Activated B cell treated with CpG ODN at 0.5 μM for 24 hours (primary cell): ENCODE measurements around the gene SARS2. TPM values are rescaled to one million over a fixed set of nuclear protein-coding genes. Genes with fewer than 3 reads are reported as not detected.

Experiments used
- ATAC-seq: fragments of 200-7000 bp; cut with Tn5 transposase; one replicate; pipeline ENCODE4 v1.10.0; 2021; ENCODE audit warnings: low read depth, mild to moderate bottlenecking, moderate library complexity
- CTCF ChIA-PET: fragments of 350-600 bp; sonication (Branson Sonifier 250); formaldehyde crosslinking; loops from one replicate; lab custom pipeline; 2021; ENCODE audit warnings: antibody characterized with exemption; lab: Charles Lee
- POLR2A ChIA-PET: fragments of 350-600 bp; sonication (Branson Sonifier 250); formaldehyde crosslinking; loops from one replicate; lab custom pipeline; 2021; ENCODE audit warnings: antibody characterized with exemption; lab: Charles Lee
- DNase-seq: peaks from one replicate; pipeline ENCODE4 v3.0.0; 2022
- H3K27ac Mint-ChIP-seq: one replicate; pipeline ENCODE4 v1.8.0; 2020; ENCODE audit warnings: mixed read lengths
- H3K27me3 Mint-ChIP-seq: one replicate; pipeline ENCODE4 v1.8.0; 2021; ENCODE audit warnings: mixed read lengths
- H3K36me3 Mint-ChIP-seq: one replicate; pipeline ENCODE4 v1.8.0; 2021; ENCODE audit warnings: low read depth, mixed read lengths
- H3K4me1 Mint-ChIP-seq: one replicate; pipeline ENCODE4 v1.8.0; 2021; ENCODE audit warnings: mixed read lengths
- H3K4me3 Mint-ChIP-seq: one replicate; pipeline ENCODE4 v1.8.0; 2020; ENCODE audit warnings: mild to moderate bottlenecking, mixed read lengths
- H3K9me3 Mint-ChIP-seq: one replicate; pipeline ENCODE4 v1.8.0; 2020; ENCODE audit warnings: mixed read lengths
- CTCF ChIP-seq: fragments of 200-600 bp; IDR thresholded peaks from one replicate; pipeline ENCODE4 v1.8.0; 2022; ENCODE audit warnings: antibody characterized with exemption, mild to moderate bottlenecking
- intact Hi-C: fragments of 100-400 bp; cut with micrococcal nuclease; formaldehyde crosslinking; loops from one replicate; pipeline ENCODE4 v1.15.1; 2024
- total RNA-seq: library from RNA; stranded (reverse); gene quantifications from 2 replicates; pipeline ENCODE4 v1.2.3, GENCODE V29; 2022

SARS2 gene
- total RNA-seq, 1 donor from 2014 or later, result 50.9 TPM

- Mint-ChIP-seq H3K9me3 (peaks cover 5% of the 10 kb centered on the region), H3K36me3 (no peaks in the 10 kb centered on the region), H3K4me1 (peaks cover 11% of the 10 kb centered on the region), H3K4me3 (no peak overlapping the region), H3K27me3 (peaks cover 41% of the 10 kb centered on the region), H3K27ac (no peak overlapping the region)
- intact Hi-C loops, result no loop called here
- ChIA-PET CTCF (interaction anchor here (1.0 kb wide), 1 partner anchor 20 kb away, joined by 5 read pairs; no protein-coding TSS in a partner anchor), POLR2A (no interaction called here)
- ATAC-seq (no peak), DNase-seq (no peak)
- TF ChIP-seq CTCF, result no peak
Measured at GRCh38 chr19:38975861-38976271, 45.3 kb upstream of the SARS2 start.

GRCh38 chr19:38975214-38975860, 44.8 kb upstream of the SARS2 start, which contains the start of gene FBXO17:
Gene FBXO17, minus strand, starts transcription at chr19:38975742. Its CDS starts 25,423 bp downstream, at chr19:38950319.
- H3K9me3 Mint-ChIP-seq, result peaks cover under 1% of the 10 kb centered on the region
- ATAC-seq, result no peak
- TF ChIP-seq CTCF, result no peak
- H3K27me3 Mint-ChIP-seq, result peaks cover 38% of the 10 kb centered on the region
- CTCF ChIA-PET, result interaction anchor here (0.6 to 1.0 kb wide), 2 partner anchors 19 to 88 kb away, joined by 3 to 5 read pairs; no protein-coding TSS in a partner anchor
- POLR2A ChIA-PET, result no interaction called here
- DNase-seq, result no peak
- H3K4me3 Mint-ChIP-seq, result no peak within 1 kb of the TSS
- no peak within 1 kb of the TSS for H3K27ac Mint-ChIP-seq
- intact Hi-C loops, result no loop called here
- no peaks in the 10 kb centered on the region for H3K36me3 Mint-ChIP-seq
- H3K4me1 Mint-ChIP-seq, result peaks cover 11% of the 10 kb centered on the region

- no peaks in the 10 kb centered on the region for H3K9me3 Mint-ChIP-seq
- POLR2A ChIA-PET, result no interaction called here
- peaks cover 37% of the 10 kb centered on the region for H3K27me3 Mint-ChIP-seq
- no peak for TF ChIP-seq CTCF
- H3K36me3 Mint-ChIP-seq, result no peaks in the 10 kb centered on the region
- peaks cover 11% of the 10 kb centered on the region for H3K4me1 Mint-ChIP-seq
- ATAC-seq (no peak), DNase-seq (no peak)
- no peak overlapping the region for H3K27ac Mint-ChIP-seq
- intact Hi-C loops, result no loop called here
- H3K4me3 Mint-ChIP-seq, result no peak overlapping the region
- CTCF ChIA-PET, result interaction anchor here (0.6 kb wide), 1 partner anchor 88 kb away, joined by 3 read pairs; no protein-coding TSS in a partner anchor
Measured at GRCh38 chr19:38974624-38975213, 44.2 kb upstream of the SARS2 start.

GRCh38 chr19:38971672-38972071, 41.1 kb upstream of the SARS2 start:
- ChIA-PET CTCF (no interaction called here), POLR2A (no interaction called here)
- intact Hi-C loops, result no loop called here
- Mint-ChIP-seq H3K4me1 (peaks cover 11% of the 10 kb centered on the region), H3K9me3 (no peaks in the 10 kb centered on the region), H3K4me3 (no peak overlapping the region), H3K27ac (no peak overlapping the region), H3K36me3 (no peaks in the 10 kb centered on the region), H3K27me3 (peaks cover 25% of the 10 kb centered on the region)
- no peak for TF ChIP-seq CTCF
- no peak for ATAC-seq
- DNase-seq, result no peak
